NCI-H2171 (cell line): ENCODE data around the gene POP7.

Experiments used
- DNase-seq: peaks from one replicate; lab custom pipeline; 2025; lab: John Stamatoyannopoulos, UW

POP7 gene

DNA sequence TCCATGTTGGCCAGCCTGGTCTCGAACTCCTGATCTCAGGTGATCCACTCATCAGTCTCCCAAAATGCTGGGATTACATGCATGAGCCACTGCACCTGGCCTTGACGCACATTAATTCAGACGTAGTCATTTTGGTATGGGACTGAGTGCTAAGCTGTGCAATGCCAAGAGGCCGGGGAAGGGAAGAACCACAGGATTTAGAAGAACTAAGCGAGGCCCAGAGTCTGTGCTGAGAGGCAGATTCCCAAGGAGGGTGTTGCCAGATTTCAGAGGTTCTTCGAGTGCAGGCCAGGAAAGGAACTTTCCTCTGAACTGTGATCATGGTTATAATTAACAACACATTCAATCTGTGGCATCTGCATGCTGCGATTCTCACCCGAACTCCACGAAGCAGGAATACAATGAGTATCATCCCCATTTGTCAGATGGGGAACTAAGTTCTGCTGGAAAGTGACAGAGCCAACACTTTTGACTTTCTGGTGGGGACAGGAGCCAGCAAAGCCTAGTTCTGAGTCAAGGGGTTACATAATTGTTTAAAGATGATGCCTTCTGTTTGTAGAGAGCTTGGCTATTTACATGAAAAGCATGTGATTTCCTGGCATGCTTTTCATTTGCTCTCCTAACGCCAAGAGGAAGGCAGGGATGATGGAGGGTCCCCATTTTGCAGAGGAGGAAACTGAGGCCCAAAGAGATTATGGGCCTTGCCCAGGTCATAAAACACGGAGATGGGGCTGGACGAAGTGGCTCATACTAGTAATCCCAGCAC, 21.3 kb downstream of the POP7 start:
- DNase-seq = no peak

DNA sequence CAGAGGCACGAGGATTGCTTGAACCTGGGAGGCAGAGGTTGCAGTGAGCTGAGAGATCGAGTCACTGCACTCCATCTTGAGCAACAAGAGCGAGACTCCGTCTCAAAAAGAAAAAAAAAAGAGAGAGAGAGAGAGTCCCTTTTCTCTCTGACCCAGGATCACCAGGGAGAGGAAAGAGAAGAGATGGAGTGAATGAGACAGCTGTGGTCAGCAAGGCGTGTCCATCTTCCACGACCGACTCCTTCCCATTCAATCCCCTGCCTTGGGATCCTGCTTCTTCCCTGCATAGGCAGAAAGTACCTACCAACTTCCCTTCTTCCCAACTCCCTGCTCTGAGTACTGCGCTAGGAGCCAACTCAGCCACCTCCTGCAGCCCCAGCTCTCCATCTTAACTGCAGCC, 22.3 kb downstream of the POP7 start:
- no peak for DNase-seq

- no peak for DNase-seq
These were observed 24.3 kb downstream of the POP7 start for GRCh38 chr7:100730136-100730800.

DNA sequence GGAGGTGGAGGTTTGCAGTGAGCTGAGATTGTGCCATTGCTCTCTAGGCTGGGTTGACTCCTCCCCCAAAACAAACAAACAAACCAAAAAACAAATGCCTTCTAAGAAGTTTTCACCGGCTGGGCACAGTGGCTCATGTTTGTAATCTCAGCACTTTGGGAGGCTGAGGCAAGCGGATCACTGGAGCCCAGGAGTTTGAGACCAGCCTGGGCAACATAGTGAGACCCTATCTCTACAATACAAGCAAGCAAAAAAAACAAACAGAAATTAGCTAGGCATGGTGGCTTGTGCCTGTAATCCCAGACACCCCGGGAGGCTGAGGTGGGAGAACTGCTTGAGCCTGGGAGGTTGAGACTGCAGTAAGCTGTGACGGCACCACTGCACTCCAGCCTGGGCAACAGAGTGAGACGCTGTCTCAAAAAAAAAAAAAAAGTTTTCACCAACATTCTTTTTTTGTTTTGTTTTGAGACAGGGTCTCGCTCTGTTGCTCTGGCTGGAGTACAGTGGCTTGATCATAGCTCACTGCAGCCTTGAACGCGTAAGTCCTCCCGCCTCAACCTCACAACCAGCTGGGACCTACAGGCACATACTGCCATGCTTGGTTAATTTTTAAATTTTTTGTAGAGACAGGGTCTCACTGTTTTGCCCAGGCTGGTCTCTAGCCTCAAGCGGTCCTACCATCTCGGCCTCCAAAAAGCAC, 26.2 kb downstream of the POP7 start:
- no peak for DNase-seq

DNA sequence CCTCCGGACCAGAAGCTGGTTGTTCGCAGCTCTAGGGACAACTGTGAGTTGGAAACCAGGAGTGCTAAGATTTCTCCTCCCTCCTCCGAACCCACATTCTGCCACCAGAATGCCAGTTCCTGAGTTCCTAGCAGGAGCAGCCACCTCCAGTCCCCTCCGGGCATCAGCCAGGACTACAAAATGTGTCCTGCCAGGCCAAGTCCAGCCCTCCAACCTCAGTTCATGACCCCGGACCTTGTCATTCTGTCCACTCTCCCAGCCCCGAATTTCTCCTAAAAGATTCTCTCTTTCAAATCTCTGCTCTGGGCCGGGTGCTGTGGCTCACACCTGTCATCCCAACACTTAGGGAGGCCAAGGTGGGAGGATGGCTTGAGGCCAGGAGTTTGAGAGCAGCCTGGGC, 29.8 kb downstream of the POP7 start:
- DNase-seq = no peak

- no peak for DNase-seq
These were observed 30.8 kb downstream of the POP7 start for GRCh38 chr7:100736671-100737070.

- no peak for DNase-seq
These were observed 34.0 kb downstream of the POP7 start for GRCh38 chr7:100739934-100740333.

DNA sequence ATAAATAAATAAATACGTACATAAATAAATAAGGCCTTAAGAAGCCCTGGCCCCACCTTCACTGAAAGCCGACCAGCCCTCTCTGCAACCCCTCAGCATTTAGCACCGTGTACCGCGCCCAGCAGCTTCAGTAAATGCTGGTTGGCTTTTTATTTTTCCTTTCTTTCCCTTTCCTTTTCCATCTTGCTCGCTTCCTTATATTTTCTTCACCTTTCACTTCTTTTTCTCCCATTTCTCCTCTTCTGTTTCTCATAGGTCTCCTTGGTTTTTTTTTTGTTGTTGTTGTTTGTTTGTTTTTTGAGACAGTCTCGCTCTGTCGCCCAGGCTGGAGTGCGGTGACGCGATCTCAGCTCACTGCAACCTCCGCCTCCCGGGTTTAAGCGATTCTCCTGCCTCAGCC, 38.7 kb downstream of the POP7 start:
- DNase-seq = no peak

DNA sequence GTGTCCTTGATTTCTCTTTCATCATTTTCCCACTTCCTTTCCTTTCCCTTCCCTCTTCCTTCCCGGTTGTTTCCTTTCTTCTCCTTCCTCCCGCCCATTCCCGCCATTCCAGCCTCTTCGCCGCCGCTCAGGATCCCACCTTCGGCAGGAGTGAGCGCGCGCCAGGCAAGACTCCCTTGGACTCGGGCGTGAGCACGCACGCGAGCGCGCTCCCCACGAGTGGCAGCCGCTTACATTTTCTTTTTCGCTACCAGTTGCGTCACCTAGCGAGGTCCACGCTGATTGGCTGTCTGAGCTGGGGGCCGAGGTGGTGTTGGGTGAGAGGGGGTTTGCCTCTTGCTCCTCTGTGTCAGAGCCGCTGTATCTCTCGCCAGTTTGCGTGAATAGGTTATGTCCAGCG, 39.3 kb downstream of the POP7 start:
- DNase-seq = no peak

- no peak for DNase-seq
These were observed 47.1 kb downstream of the POP7 start for GRCh38 chr7:100752994-100753393.

- DNase-seq = no peak
These were observed 47.8 kb downstream of the POP7 start for GRCh38 chr7:100753750-100754149.
